ENCODE results near the gene BCAS3.

Gene BCAS3

GRCh38 chr17:61199431-61200338 is 522.0 kb downstream of the BCAS3 start:
- no peak for DNase-seq (ENCODE audit: low read depth in 3 of 3)

- DNase-seq (ENCODE audit: low read depth in 3 of 3) = no peak
These were observed 522.7 kb downstream of the BCAS3 start for GRCh38 chr17:61200339-61200715.

- no peak for DNase-seq (ENCODE audit: low read depth in 3 of 3)
These were observed 523.6 kb downstream of the BCAS3 start for GRCh38 chr17:61201211-61201610.

GRCh38 chr17:61202564-61202963 is 524.9 kb downstream of the BCAS3 start:
- DNase-seq (ENCODE audit: low read depth in 3 of 3) = no peak

- DNase-seq (ENCODE audit: low read depth in 3 of 3) = no peak
These were observed 526.0 kb downstream of the BCAS3 start for GRCh38 chr17:61203671-61204131.

GRCh38 chr17:61204456-61204855 is 526.8 kb downstream of the BCAS3 start:
- no peak for DNase-seq (ENCODE audit: low read depth in 3 of 3)

GRCh38 chr17:61205401-61205800 is 527.8 kb downstream of the BCAS3 start:
- no peak for DNase-seq (ENCODE audit: low read depth in 3 of 3)

- DNase-seq (ENCODE audit: low read depth in 3 of 3) = no peak
These were observed 528.3 kb downstream of the BCAS3 start for GRCh38 chr17:61205931-61206330.

- no peak for DNase-seq (ENCODE audit: low read depth in 3 of 3)
These were observed 529.3 kb downstream of the BCAS3 start for GRCh38 chr17:61206922-61207321.

GRCh38 chr17:61208301-61209105 is 530.9 kb downstream of the BCAS3 start:
- no peak for DNase-seq (ENCODE audit: low read depth in 3 of 3)

GRCh38 chr17:61209106-61209439 is 531.4 kb downstream of the BCAS3 start:
- no peak for DNase-seq (ENCODE audit: low read depth in 3 of 3)

- no peak for DNase-seq (ENCODE audit: low read depth in 3 of 3)
These were observed 531.9 kb downstream of the BCAS3 start for GRCh38 chr17:61209525-61209924.

GRCh38 chr17:61211236-61211635 is 533.6 kb downstream of the BCAS3 start:
- no peak for DNase-seq (ENCODE audit: low read depth in 3 of 3)

- DNase-seq (ENCODE audit: low read depth in 3 of 3) = no peak
These were observed 535.0 kb downstream of the BCAS3 start for GRCh38 chr17:61212655-61213054.

- no peak for DNase-seq (ENCODE audit: low read depth in 3 of 3)
These were observed 537.1 kb downstream of the BCAS3 start for GRCh38 chr17:61214753-61215152.

GRCh38 chr17:61216066-61216465 is 538.4 kb downstream of the BCAS3 start:
- DNase-seq (ENCODE audit: low read depth in 3 of 3) = no peak

GRCh38 chr17:61217878-61218437 is 540.3 kb downstream of the BCAS3 start:
- no peak for DNase-seq (ENCODE audit: low read depth in 3 of 3)

GRCh38 chr17:61218438-61218837 is 540.8 kb downstream of the BCAS3 start:
- no peak for DNase-seq (ENCODE audit: low read depth in 3 of 3)

GRCh38 chr17:61219460-61219859 is 541.8 kb downstream of the BCAS3 start:
- no peak for DNase-seq (ENCODE audit: low read depth in 3 of 3)

GRCh38 chr17:61221181-61221580 is 543.5 kb downstream of the BCAS3 start:
- no peak for DNase-seq (ENCODE audit: low read depth in 3 of 3)

GRCh38 chr17:61221597-61222471 is 544.2 kb downstream of the BCAS3 start:
- DNase-seq (ENCODE audit: low read depth in 3 of 3) = no peak

GRCh38 chr17:61223725-61224124 is 546.1 kb downstream of the BCAS3 start:
- no peak for DNase-seq (ENCODE audit: low read depth in 3 of 3)

Measured in stimulated activated CD4-positive, alpha-beta T cell treated with anti-CD3 and anti-CD28 coated beads, TNF-alpha, amount 100 ng/mL, for 4 hours (primary cell).